ENCODE measurements around the gene CD2AP.

Gene CD2AP

GRCh38 chr6:47573109-47573508, 95.5 kb downstream of the CD2AP start:
- DNase-seq, result no peak

GRCh38 chr6:47574789-47575188, 97.2 kb downstream of the CD2AP start:
- DNase-seq, result no peak

- DNase-seq, result no peak
These were observed 101.5 kb downstream of the CD2AP start for GRCh38 chr6:47579040-47579439.

- DNase-seq, result no peak
These were observed 104.0 kb downstream of the CD2AP start for GRCh38 chr6:47581591-47581990.

GRCh38 chr6:47587493-47587892, 109.9 kb downstream of the CD2AP start:
- no peak for DNase-seq

- no peak for DNase-seq
These were observed 114.7 kb downstream of the CD2AP start for GRCh38 chr6:47592131-47592840.

- no peak for DNase-seq
These were observed 116.4 kb downstream of the CD2AP start for GRCh38 chr6:47593979-47594378.

- no peak for DNase-seq
These were observed 118.2 kb downstream of the CD2AP start for GRCh38 chr6:47595785-47596184.

- no peak for DNase-seq
These were observed 120.8 kb downstream of the CD2AP start for GRCh38 chr6:47598367-47598766.

- no peak for DNase-seq
These were observed 121.9 kb downstream of the CD2AP start for GRCh38 chr6:47599512-47599911.

GRCh38 chr6:47603227-47603626, 125.6 kb downstream of the CD2AP start:
- no peak for DNase-seq

GRCh38 chr6:47603995-47604394, 126.4 kb downstream of the CD2AP start:
- DNase-seq, result no peak

- DNase-seq, result no peak
These were observed 144.4 kb downstream of the CD2AP start for GRCh38 chr6:47621838-47622449.

- no peak for DNase-seq
These were observed 149.2 kb downstream of the CD2AP start for GRCh38 chr6:47626782-47627181.

- DNase-seq, result no peak
These were observed 151.1 kb downstream of the CD2AP start for GRCh38 chr6:47628448-47629272.

- no peak for DNase-seq
These were observed 152.4 kb downstream of the CD2AP start for GRCh38 chr6:47629954-47630353.

- DNase-seq, result peak; percentile 20
These were observed 153.0 kb downstream of the CD2AP start for GRCh38 chr6:47630587-47630986.

- peak; percentile 86 for DNase-seq
These were observed 153.7 kb downstream of the CD2AP start for GRCh38 chr6:47631269-47631772.

GRCh38 chr6:47631797-47632196, 154.2 kb downstream of the CD2AP start:
- peak; percentile 29 for DNase-seq

GRCh38 chr6:47633141-47633540, 155.6 kb downstream of the CD2AP start:
- DNase-seq, result peak; percentile 81

- peak; percentile 58 for DNase-seq
These were observed 156.8 kb downstream of the CD2AP start for GRCh38 chr6:47634210-47635047.

- no peak for DNase-seq
These were observed 169.1 kb downstream of the CD2AP start for GRCh38 chr6:47646689-47647088.

GRCh38 chr6:47647188-47647587, 169.6 kb downstream of the CD2AP start:
- no peak for DNase-seq

Measured in NCI-H82 (cell line).